Ascending aorta (tissue), 2 donors: ENCODE data around the gene MBD4. TPM values are rescaled to one million over a fixed set of nuclear protein-coding genes. Genes with fewer than 3 reads are reported as not detected.

ENCODE experiments used
- DNase-seq, 2 donors: peaks; one replicate each; pipeline ENCODE4 v3.0.0-alpha.2; 2019; ENCODE audit warnings: low spot score in 2 of 2
- H3K27ac ChIP-seq, 2 donors: fragments of 200-600 bp; sonication (generic); one replicate each; pipeline ENCODE4 v1.5.1; 2016 to 2017; ENCODE audit warnings: mild to moderate bottlenecking in 1 of 2
- H3K27me3 ChIP-seq: fragments of 200-600 bp; sonication (generic); one replicate; pipeline ENCODE4 v1.5.1; 2017
- H3K36me3 ChIP-seq, 2 donors: fragments of 200-600 bp; sonication (generic); one replicate each; pipeline ENCODE4 v1.5.1; 2016
- H3K4me1 ChIP-seq, 2 donors: fragments of 200-600 bp; sonication (generic); one replicate each; pipeline ENCODE4 v1.5.1; 2016 to 2017; ENCODE audit warnings: mild to moderate bottlenecking in 1 of 2
- H3K4me3 ChIP-seq, 2 donors: fragments of 200-600 bp; sonication (generic); one replicate each; pipeline ENCODE4 v1.5.1; 2016 to 2017; ENCODE audit warnings: mild to moderate bottlenecking in 1 of 2
- H3K9me3 ChIP-seq, 2 donors: fragments of 200-600 bp; sonication (generic); one replicate each; pipeline ENCODE4 v1.5.1; 2016
- intact Hi-C: fragments of 100-400 bp; cut with DNase I; formaldehyde crosslinking; loops from one replicate; pipeline ENCODE4 v1.15.1; 2023
- total RNA-seq: library from RNA; depleted of rRNA; stranded (reverse); fragments of >200 nt; gene quantifications from one replicate; pipeline ENCODE4 v1.1.0, GENCODE V29; 2016
- TF ChIP-seq, protein P1 (sequence below), 3 experiments: fragments of 200-600 bp in 2 of 3; fragments of 450-650 bp in 1 of 3; sonication (generic) in 2 of 3; IDR thresholded peaks; one replicate each; pipeline ENCODE4 v1.5.1; 2016 to 2019; ENCODE audit warnings: antibody characterized with exemption in 3 of 3, mild to moderate bottlenecking in 1 of 3, moderate library complexity in 1 of 3

The MBD4 gene
- total RNA-seq, 1 donor from 2014 or later, result 57.6 TPM

- H3K36me3 ChIP-seq, result peaks cover 39 to 63% of the 10 kb centered on the region in 2 donors
- H3K27ac ChIP-seq, result no peak overlapping the region
- no peaks in the 10 kb centered on the region for H3K27me3 ChIP-seq
- intact Hi-C loops, result no loop called here
- H3K4me1 ChIP-seq, result peaks cover 5 to 18% of the 10 kb centered on the region in 2 donors
- DNase-seq, result no peak
- TF ChIP-seq, protein P1, sequence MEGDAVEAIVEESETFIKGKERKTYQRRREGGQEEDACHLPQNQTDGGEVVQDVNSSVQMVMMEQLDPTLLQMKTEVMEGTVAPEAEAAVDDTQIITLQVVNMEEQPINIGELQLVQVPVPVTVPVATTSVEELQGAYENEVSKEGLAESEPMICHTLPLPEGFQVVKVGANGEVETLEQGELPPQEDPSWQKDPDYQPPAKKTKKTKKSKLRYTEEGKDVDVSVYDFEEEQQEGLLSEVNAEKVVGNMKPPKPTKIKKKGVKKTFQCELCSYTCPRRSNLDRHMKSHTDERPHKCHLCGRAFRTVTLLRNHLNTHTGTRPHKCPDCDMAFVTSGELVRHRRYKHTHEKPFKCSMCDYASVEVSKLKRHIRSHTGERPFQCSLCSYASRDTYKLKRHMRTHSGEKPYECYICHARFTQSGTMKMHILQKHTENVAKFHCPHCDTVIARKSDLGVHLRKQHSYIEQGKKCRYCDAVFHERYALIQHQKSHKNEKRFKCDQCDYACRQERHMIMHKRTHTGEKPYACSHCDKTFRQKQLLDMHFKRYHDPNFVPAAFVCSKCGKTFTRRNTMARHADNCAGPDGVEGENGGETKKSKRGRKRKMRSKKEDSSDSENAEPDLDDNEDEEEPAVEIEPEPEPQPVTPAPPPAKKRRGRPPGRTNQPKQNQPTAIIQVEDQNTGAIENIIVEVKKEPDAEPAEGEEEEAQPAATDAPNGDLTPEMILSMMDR (IDR thresholded peaks at IDR 0.05), result no peak
- no peaks in the 10 kb centered on the region for H3K9me3 ChIP-seq
- H3K4me3 ChIP-seq, result no peak overlapping the region
These were observed 5.6 kb downstream of the MBD4 start for GRCh38 chr3:129434140-129434539.

DNA sequence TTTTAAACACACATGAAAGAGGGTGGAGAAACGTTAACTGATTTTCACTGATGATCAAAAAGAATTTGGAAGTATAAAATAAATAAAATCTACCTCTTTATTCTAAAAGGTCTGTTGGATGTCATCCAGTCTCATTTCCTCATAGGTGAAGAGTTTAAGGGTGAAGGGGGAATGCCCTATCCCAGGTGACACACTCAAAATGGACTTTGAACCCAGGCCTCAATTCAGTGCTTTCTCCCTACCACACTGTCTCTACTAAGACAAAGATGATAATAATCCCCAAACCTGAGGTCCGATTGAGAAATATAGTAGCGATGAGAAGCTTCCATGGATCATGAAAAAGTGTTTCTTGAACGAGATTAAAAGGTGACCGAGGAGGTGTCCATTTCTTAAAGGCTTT, 6.2 kb downstream of the MBD4 start:
- no peaks in the 10 kb centered on the region for H3K9me3 ChIP-seq
- TF ChIP-seq, protein P1 (IDR thresholded peaks at IDR 0.05), result no peak
- H3K4me1 ChIP-seq, result peaks cover under 1 to 15% of the 10 kb centered on the region in 2 donors
- peaks cover 39 to 63% of the 10 kb centered on the region in 2 donors for H3K36me3 ChIP-seq
- intact Hi-C loops, result no loop called here
- no peaks in the 10 kb centered on the region for H3K27me3 ChIP-seq
- no peak for DNase-seq
- no peak overlapping the region for H3K4me3 ChIP-seq
- no peak overlapping the region for H3K27ac ChIP-seq

- intact Hi-C loops, result no loop called here
- Histone ChIP-seq H3K9me3 (no peaks in the 10 kb centered on the region), H3K27ac (no peak overlapping the region), H3K36me3 (peaks cover 38 to 61% of the 10 kb centered on the region in 2 donors), H3K4me1 (peaks cover 0 to 18% of the 10 kb centered on the region in 2 donors), H3K27me3 (no peaks in the 10 kb centered on the region), H3K4me3 (no peak overlapping the region)
- TF ChIP-seq, protein P1 (IDR thresholded peaks at IDR 0.05), result no peak
- DNase-seq, result no peak
These were observed 7.1 kb downstream of the MBD4 start for GRCh38 chr3:129432671-129433070.

- Histone ChIP-seq H3K27ac (no peak overlapping the region), H3K36me3 (peaks cover 33 to 56% of the 10 kb centered on the region in 2 donors), H3K9me3 (no peaks in the 10 kb centered on the region), H3K4me3 (no peak overlapping the region), H3K4me1 (peaks cover 0 to 19% of the 10 kb centered on the region in 2 donors), H3K27me3 (no peaks in the 10 kb centered on the region)
- TF ChIP-seq, protein P1 (IDR thresholded peaks at IDR 0.05), result no peak
- DNase-seq, result no peak
- intact Hi-C loops, result no loop called here
These were observed 7.7 kb downstream of the MBD4 start for GRCh38 chr3:129432036-129432435.

DNA sequence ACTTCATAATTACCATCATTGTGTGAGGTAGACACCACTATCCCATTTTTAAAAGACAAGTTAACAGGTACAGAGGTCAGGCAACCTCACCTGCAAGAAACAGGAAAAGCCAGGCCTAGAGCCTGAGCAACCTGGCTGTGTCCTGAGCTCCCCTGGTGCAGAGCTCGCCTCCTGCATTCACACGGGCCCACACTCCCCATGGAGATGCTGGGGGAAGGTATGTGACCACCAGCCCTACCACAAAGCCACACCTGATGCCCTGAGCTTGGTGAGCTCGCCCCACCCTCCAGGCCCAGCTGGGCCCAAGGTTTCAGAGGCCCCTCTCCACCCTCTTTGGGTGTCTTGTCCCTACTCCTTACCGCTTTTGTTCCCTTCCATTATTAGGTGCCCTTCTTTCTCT, 10.1 kb downstream of the MBD4 start:
- TF ChIP-seq, protein P1 (IDR thresholded peaks at IDR 0.05), result no peak
- intact Hi-C loops, result no loop called here
- DNase-seq, result no peak
- Histone ChIP-seq H3K9me3 (no peaks in the 10 kb centered on the region), H3K4me1 (peaks cover 0 to 6% of the 10 kb centered on the region in 2 donors), H3K27me3 (no peaks in the 10 kb centered on the region), H3K27ac (no peak overlapping the region), H3K4me3 (no peak overlapping the region), H3K36me3 (peaks cover 25 to 40% of the 10 kb centered on the region in 2 donors)

DNA sequence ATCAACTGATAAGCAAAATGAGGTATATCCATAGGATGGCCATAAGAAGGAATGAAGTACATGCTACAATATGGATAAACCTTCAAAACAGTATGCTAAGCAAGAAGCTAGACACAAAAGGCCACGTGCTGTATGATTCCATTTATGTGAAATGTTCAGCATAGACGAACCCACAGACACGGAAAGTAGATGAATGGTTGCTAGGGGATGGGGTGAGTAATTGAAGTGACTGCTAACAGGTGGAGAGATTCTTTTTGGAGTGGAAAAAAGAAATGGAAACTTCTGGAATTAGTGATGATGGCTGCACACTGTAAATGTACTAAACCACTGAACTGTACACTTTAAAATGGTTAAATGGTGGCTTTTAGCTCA, 10.7 kb downstream of the MBD4 start:
- DNase-seq, result no peak

More for the DNA sequence above, 10.7 kb downstream of the MBD4 start:
- peak overlapping the region; percentile 49 to 52 for H3K27ac ChIP-seq
- peak overlapping the region; percentile 55 to 61 for H3K4me3 ChIP-seq
- intact Hi-C loops, result no loop called here
- TF ChIP-seq, protein P1 (IDR thresholded peaks at IDR 0.05), result no peak
- H3K4me1 ChIP-seq, result peaks cover 0 to 6% of the 10 kb centered on the region in 2 donors
- H3K9me3 ChIP-seq, result no peaks in the 10 kb centered on the region
- no peaks in the 10 kb centered on the region for H3K27me3 ChIP-seq
- H3K36me3 ChIP-seq, result peaks cover 25 to 38% of the 10 kb centered on the region in 2 donors
